NCI-H187 (cell line): Measurements from ENCODE around the gene LCE6A.

Source experiments
- DNase-seq, 2 experiments: peaks; one replicate each; lab custom pipeline; 2025; lab: John Stamatoyannopoulos, UW

LCE6A gene

DNA sequence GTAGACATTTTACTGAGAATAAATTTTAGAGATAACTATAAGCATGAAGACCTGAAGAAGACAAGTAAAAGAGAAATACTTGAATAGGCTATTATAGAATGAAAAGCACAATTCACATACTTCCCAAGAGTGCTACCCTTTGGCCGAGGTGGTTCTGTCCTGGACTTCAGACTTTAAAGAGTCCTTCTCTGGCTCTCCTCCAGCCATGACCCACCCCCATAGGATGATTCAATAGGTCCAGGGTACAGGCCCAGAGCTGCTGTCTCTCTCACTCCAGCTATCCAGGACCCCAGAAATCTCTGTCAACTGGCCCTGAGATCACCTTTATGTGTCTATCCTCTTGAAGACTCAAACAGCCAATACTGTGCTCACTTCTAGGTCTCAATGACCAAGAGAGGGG lies 34.2 kb downstream of the LCE6A start:
- DNase-seq = no peak

GRCh38 chr1:152878042-152878441 lies 35.4 kb downstream of the LCE6A start, which contains the start of gene SMCP:
SMCP (plus strand) TSS chr1:152878322; CDS start chr1:152884423, 6,101 bp downstream.
- DNase-seq = no peak

DNA sequence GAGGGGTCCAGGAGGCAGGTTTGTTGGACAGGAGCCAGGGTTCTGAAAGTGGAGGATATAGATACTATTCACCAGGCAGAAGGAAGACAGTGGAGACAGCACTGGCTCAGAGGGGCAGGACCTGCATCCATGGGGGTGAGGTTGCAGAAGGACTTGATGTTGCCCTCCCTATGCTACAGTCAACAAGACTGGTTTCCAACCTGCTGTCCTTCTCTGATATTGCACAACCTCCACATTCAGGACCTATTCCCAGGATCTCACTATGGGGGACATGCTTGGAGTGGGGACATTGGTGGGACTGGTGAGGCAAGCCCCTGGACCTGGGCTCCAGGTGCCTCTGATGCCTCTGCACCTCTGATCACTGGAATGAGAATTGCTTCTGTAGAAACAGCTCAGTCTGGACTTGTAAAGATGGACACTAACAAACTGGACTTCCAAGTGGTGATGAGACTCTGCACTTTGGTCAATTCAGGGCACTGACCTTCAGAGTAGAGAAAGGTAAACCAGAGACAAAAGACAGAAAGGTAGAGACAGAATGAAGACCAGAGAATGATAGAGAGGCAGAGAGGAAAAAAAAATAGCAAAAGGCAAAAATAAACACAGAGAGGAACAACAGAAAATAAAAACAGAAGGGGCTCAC lies 37.0 kb downstream of the LCE6A start:
- no peak for DNase-seq

DNA sequence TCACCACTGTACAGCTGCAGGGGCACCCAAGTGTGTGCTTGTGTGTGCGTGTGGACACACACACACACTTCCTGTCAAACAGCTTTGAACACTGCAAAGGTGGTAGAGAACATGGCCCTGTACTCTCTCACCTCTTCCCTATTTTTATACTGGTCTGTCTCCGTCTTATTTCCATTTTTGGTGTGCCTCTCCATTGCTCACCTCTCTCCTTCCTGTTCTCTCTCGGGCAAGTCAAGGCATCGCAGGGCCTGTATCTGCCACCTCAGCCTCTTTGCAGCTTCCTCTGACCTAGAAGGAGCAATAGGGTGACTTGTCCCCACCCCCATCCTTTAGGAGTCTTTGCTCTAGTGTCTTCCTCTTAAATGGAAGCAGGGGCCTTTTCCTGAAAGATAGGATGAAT lies 37.7 kb downstream of the LCE6A start:
- no peak for DNase-seq

DNA sequence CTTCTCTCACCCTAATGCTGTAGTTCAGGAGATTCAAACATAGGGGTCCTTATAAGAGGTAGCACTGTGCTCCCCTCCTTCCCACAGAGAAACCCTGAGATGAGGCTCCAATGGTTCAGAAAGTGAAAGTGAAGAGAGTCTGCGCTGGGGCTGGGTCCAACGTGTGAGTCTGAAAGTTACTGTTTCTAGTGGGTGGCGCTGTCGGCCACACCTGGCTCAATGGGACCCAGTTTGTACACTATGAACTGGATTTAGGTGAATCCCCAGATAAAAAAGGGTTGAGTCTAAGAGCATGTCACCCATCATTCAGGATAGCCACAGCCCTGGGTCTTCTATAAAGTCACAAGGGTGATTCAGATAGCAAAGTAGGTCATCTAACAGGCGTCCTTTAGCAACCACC lies 38.3 kb downstream of the LCE6A start:
- DNase-seq = no peak

GRCh38 chr1:152884085-152884484 lies 41.4 kb downstream of the LCE6A start:
- no peak for DNase-seq

- no peak for DNase-seq
Observed at GRCh38 chr1:152884506-152884905, 41.9 kb downstream of the LCE6A start.

GRCh38 chr1:152884966-152885624 lies 42.4 kb downstream of the LCE6A start:
- no peak for DNase-seq

- DNase-seq = no peak
Observed at GRCh38 chr1:152886085-152886484, 43.4 kb downstream of the LCE6A start.

- no peak for DNase-seq
Observed at GRCh38 chr1:152886758-152887409, 44.2 kb downstream of the LCE6A start.

- no peak for DNase-seq
Observed at GRCh38 chr1:152888126-152888525, 45.5 kb downstream of the LCE6A start.
